Activated CD4-positive, alpha-beta T cell treated with anti-CD3 and anti-CD28 coated beads, Interleukin-2, amount 50 U/mL, for 48 hours (primary cell): ENCODE measurements around the gene UTP14C.
A peak's percentile ranks its signal among the peaks of the same experiment; 100 is the strongest.
"Not testable (repeated sequence)": the region's sequence is repeated elsewhere in the genome, so short reads cannot be mapped to it uniquely, and the experiment has no call there.

ENCODE experiments used
- DNase-seq, 2 experiments: peaks; one replicate each; pipeline ENCODE4 v3.0.0-alpha.2; 2020

UTP14C gene

GRCh38 chr13:52003541-52003940 is 20.9 kb upstream of the UTP14C start:
- DNase-seq: no peak

- DNase-seq: no peak
Measured at GRCh38 chr13:52004511-52005170, 19.9 kb upstream of the UTP14C start.

DNA sequence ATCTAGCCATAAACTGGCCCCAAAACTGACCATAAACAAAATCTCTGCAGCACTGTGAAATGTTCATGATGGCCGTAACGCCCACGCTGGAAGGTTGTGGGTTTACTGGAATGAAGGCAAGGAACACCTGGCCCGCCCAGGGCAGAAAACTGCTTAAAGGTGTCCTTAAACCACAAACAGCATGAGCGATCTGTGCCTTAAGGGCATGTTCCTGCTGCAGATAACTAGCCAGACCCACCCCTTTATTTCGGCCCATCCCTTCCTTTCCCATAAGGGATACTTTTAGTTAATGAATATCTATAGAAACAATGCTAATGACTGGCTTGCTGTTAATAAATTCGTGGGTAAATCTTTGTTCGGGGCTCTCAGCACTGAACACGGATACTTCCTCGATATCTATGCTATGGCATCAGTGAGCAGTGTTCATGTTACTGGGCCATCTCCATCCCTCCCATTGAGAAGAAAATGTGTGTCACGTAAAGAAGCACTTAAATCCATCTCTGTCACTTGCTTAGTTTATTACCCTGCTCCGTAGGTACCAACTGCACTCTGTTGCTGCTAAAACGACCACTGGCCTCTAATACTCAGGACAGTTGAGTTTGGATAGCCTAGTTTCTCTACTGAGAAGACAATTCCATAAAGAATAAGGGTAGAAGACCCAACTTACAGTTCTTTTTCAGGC is 18.5 kb upstream of the UTP14C start:
- DNase-seq: no peak

- DNase-seq: no peak
Measured at GRCh38 chr13:52006523-52007245, 17.8 kb upstream of the UTP14C start.

DNA sequence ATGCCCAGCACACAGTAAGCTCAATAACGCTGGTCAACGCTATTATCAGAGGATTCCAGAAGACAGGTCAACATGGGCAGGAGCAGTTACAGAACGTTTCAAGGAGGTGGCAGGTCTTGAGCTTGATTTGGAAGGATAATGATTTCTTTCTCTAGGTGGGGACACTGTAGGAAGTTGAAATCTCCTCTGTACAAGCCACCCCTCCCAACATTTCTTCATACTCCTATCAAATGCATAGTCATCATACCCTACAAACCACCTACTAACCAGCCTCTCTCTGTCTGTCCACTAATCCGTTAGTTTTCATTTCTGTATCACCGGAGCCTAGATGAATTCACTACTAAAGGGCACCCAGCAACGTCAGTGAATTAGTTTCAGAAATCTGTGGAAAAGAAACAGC is 14.5 kb upstream of the UTP14C start:
- DNase-seq: no peak

GRCh38 chr13:52010890-52011631 is 13.4 kb upstream of the UTP14C start, which contains the start of gene ATP7B:
Gene ATP7B (minus strand): TSS chr13:52011450. CDS start chr13:52011337, 113 bp downstream.
- DNase-seq: peak; percentile 22 to 31

DNA sequence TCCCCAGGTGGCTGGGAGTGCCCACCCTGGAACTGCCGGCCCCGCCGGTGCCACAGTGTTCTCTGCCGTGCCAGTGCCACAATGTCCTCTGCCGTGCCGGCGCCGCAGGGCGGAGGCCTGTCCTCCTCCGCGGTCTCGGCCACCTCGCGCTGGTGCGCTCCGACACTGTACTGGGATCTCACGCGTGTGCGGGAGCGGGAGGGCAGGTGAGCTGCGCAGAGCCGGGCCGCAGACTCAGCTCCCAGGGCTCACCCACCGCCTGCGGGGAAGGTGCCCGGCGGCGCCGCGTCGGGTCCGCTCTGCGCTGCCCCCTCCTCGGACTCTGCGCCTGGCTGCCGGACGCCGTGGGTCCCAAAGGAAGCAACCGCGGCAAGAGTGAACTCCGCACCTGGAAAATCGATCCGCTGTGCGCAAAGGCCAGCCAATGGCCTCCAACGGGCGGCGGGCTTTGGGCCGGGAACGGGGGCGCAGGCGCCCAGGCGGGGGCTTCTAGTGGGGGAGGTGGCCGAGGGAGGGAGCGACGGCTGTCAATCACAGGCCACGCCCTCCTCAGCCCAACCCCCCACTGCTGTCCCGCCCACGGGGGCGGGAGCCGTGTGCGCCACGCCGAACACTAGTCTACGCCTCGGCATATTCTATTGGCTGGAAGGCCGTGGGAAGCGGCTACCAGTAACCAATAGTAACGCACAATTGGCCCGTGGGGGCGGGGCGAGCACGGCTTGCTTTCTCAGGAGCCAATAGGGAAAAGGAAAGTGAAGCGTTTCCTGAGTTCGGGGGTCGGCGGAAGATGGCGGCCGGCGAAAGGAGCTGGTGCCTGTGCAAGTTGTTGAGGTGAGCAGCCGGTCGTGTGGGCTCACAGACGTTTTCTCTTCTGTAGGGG is 12.6 kb upstream of the UTP14C start, which contains the start of gene ALG11:
Gene ALG11, plus strand, starts transcription at position 767 of the 880 bp plus-strand sequence. Its CDS starts 21 bp downstream, at position 788.
- peak; percentile 100 for DNase-seq

- no peak for DNase-seq
Measured at GRCh38 chr13:52012512-52012836, 12.0 kb upstream of the UTP14C start.

DNA sequence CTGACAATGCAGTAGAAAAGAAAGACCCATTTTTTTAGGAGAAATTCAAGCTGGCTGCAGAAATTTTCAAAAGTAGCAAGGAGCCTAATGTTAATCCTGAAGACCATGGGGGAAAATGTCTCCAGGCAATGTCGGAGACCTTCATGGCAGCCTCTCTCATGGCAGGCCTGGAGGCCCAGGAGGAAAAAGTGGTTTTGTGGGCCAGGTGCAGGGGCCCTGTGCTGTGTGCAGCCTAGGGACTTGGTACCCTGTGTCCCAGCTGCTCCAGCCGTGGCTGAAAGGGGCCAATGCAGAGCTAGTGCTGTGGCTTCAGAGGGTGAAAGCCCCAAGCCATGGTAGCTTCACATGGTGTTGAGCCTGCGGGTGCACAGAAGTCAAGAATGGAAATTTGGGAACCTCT is 8.2 kb upstream of the UTP14C start:
- no peak for DNase-seq

GRCh38 chr13:52020191-52020590 is 4.3 kb upstream of the UTP14C start:
- no peak for DNase-seq

DNA sequence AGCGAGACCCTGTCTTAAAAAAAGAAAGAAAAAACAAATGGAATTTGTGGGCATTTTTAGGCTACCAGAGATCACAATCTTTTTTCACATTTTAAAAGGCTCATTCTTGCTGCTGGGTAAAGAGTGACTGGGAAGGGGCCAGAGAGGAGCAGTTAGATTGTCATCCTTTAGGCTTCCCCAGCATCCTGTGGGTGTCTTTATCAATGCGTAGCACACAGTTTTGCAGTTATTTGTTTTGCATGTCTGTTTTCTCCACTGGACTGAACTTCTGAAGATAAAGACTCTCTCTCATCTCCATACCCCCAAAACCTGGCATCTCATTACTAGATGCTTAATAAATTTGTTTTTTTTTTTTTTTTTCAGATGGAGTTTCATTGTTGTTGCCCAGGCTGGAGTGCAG is 2.1 kb upstream of the UTP14C start:
- no peak for DNase-seq

GRCh38 chr13:52025475-52026245 is 1.2 kb downstream of the UTP14C start:
- no peak for DNase-seq

GRCh38 chr13:52026246-52026626 is 1.7 kb downstream of the UTP14C start:
- DNase-seq: no peak

DNA sequence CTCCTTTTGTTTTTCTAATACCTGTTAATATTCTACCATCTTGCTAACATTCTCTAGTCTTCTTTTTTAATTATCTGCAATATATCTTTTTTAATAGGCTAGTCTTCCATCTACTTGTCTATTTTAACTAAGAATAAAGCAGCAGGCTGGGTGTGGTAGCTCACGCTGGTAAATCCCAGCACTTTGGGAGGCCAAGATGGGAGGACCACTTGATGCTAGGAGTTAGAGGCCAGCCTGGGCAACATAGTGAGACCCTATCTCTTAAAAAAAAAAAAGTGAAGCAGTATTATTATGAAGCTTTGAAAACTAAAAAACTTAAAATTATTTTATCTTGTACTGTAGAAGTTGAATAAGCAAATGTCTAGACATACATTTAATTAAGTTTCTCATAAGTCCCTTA is 3.3 kb downstream of the UTP14C start:
- DNase-seq: no peak

- no peak for DNase-seq
Measured at GRCh38 chr13:52029569-52029968, 5.1 kb downstream of the UTP14C start.

GRCh38 chr13:52030401-52030800 is 5.9 kb downstream of the UTP14C start:
- DNase-seq: not testable (repeated sequence)

DNA sequence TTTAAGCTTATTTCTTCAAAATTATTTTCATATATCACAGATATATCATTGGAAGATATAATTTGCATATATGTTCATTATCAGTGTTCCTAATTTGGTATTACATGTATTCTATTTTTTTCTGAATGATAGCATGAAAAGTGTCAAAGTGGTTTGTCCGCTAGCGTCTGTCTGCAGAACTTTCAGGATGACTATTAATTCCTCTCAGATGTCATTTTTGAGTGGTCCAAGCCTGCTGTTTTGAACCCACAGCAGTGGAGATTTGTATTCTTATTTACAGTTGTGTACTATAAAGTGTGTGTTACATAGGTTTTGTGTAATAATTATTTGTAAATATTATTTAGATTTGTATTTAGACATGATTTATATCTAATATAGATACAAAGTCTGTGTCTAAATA is 8.5 kb downstream of the UTP14C start:
- no peak for DNase-seq

DNA sequence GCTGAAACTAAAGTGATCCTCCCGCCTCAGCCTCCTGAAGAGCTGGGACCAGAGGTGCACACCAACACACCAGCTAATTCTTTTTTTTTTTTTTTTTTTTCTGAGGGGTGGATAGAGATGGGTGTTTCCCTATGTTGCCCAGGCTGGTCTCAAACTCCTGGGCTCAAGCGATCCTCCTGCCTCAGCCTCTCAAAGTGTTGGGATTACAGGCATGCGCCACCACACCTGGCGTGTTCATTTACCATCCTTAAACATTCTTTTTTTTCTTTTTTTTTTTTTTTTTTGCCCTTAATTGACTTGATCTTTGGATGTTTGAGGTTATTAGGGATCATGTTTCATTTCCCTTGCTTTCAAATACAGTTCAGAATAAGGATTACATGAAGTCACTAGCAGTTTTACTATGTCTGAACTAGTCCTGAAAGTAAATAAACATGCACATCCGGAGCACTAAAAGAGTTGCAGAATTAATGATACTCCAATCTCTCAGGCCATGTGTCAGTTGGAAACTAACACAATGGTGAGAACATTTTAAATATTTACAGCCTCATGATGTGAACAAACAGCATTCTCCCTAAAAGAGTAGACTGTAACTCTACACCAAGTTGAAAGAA is 10.2 kb downstream of the UTP14C start:
- DNase-seq: no peak

- DNase-seq: no peak
Measured at GRCh38 chr13:52036037-52036436, 11.5 kb downstream of the UTP14C start.

DNA sequence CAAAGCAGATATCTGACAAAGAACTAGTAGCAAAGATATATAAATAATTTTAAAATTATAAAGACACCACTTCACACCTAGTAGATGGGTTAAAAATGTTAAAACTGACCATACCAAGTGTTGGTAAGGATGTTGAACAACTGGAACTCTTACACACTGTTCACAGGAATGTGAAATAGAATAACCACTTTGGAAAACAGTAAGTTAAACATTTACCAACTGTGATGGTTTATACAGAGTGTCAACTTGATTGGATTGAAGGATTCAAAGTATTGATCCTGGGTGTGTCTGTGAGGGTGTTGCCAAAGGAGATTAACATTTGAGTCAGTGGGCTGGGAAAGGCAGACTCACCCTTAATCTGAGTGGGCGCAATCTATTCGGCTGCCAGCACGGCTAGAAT is 19.2 kb downstream of the UTP14C start:
- no peak for DNase-seq

- no peak for DNase-seq
Measured at GRCh38 chr13:52047463-52047862, 23.0 kb downstream of the UTP14C start.
